ENCODE data around the gene GPR132. TPM values are rescaled to one million over a fixed set of nuclear protein-coding genes. Genes with fewer than 3 reads are reported as not detected.
"Not testable (repeated sequence)": the region's sequence is repeated elsewhere in the genome, so short reads cannot be mapped to it uniquely, and the experiment has no call there.

Gene GPR132
- total RNA-seq, 1 donor from 2014 or later: not detected

GRCh38 chr14:105029402-105029801 is 35.8 kb downstream of the GPR132 start:
- no peak for FAIRE-seq
- H3K36me3 ChIP-seq (ENCODE audit: control insufficient read depth, insufficient read depth, low read length): no peaks in the 10 kb centered on the region
- TF ChIP-seq, protein P1, sequence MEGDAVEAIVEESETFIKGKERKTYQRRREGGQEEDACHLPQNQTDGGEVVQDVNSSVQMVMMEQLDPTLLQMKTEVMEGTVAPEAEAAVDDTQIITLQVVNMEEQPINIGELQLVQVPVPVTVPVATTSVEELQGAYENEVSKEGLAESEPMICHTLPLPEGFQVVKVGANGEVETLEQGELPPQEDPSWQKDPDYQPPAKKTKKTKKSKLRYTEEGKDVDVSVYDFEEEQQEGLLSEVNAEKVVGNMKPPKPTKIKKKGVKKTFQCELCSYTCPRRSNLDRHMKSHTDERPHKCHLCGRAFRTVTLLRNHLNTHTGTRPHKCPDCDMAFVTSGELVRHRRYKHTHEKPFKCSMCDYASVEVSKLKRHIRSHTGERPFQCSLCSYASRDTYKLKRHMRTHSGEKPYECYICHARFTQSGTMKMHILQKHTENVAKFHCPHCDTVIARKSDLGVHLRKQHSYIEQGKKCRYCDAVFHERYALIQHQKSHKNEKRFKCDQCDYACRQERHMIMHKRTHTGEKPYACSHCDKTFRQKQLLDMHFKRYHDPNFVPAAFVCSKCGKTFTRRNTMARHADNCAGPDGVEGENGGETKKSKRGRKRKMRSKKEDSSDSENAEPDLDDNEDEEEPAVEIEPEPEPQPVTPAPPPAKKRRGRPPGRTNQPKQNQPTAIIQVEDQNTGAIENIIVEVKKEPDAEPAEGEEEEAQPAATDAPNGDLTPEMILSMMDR (IDR thresholded peaks at IDR 0.05; ENCODE audit: insufficient read depth, low read length, severe bottlenecking): no peak
- no peak for DNase-seq (ENCODE audit: low read depth)
- H3K27me3 ChIP-seq (ENCODE audit: control insufficient read depth, insufficient read depth, low read length): no peaks in the 10 kb centered on the region
- H3K4me3 ChIP-seq (ENCODE audit: low read depth, low read length): no peak overlapping the region

DNA sequence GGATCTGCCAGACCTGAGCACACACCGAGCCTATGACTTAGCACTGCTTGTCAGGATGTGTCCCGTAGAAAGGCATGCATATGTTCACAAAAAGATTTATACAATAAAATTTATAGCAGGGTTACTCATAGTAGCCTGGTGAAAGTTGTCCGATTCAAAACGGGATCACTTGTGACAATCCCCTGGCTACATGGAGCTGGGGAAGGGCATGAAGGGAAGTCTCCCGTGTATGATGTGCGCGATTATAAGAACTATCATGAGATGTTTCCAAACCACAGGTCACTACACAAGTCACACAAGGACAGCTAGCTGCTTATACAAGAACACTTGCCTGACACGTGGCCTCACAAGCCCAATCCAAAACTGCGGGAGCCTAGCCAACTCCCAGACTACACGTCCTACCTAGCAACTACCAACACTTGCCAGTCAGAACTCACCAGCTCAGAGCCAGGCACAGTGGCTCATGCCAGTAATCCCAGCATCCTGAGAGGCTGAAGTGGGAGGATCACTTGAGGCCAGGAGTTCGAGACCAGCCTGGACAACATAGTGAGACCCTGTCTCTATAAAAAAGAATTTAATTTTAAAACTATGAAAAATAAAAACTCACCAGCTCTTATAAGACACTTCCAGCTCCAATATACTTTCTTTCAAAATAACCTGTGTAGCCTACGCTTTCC is 36.8 kb downstream of the GPR132 start:
- DNase-seq (ENCODE audit: low read depth): no peak
- no peak overlapping the region for H3K4me3 ChIP-seq (ENCODE audit: low read depth, low read length)
- TF ChIP-seq, protein P1 (IDR thresholded peaks at IDR 0.05; ENCODE audit: insufficient read depth, low read length, severe bottlenecking): no peak
- H3K27me3 ChIP-seq (ENCODE audit: control insufficient read depth, insufficient read depth, low read length): no peaks in the 10 kb centered on the region
- no peaks in the 10 kb centered on the region for H3K36me3 ChIP-seq (ENCODE audit: control insufficient read depth, insufficient read depth, low read length)
- no peak for FAIRE-seq

DNA sequence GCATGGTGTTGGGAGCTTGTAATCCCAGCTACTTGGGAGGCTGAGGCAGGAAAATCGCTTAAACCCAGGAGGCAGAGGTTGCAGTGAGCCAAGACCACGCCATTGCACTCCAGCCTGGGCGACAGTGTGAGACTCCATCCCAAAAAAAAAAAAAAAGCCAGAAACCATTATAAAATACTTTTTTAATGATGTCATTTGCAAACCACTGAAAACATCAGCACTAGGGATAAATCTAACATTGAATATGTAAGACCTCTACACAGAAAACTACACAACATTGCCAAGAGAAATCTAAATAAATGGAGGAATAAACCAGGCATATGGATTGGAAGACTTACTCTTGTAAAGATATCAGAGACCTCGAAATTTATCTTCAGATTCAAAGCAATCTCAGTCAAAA is 37.5 kb downstream of the GPR132 start:
- H3K4me3 ChIP-seq (ENCODE audit: low read depth, low read length); H3K27me3 ChIP-seq (ENCODE audit: control insufficient read depth, insufficient read depth, low read length); FAIRE-seq; DNase-seq (ENCODE audit: low read depth); H3K36me3 ChIP-seq (ENCODE audit: control insufficient read depth, insufficient read depth, low read length): not testable (repeated sequence)

DNA sequence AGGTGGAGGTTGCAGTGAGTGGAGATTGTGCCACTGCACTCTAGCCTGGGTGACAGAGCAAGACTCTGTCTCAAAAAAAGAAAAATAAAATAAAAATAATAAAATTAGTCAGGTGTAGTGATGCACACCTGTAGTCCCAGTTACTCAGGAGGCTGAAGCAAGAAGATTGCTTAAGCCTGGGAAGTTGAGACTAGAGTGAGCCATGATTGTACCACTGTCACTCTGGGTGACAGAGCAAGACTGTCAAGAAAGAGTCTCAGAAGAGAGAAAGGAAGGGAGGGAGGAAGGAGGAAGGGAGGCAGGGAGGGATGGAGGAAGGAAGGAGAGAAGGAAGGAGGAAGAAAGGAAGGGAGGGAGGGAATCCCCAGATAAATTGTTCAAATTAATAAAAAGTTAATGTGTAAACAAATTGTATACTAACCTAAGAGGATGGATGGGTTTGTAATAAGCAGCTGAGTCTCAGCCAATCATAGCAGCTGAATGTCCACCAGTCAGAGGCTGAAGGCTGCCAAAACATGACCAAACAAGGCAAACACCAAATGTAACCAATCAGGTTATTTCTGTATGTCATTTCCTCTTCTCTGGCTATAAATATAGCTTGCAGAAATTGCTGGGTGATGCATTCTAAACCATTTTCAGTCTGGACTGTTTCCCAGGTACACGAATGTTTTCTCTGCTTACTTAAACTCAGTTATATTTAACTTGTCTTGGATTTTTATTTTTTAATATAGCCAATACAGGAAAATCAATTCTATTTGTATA is 38.2 kb downstream of the GPR132 start:
- H3K4me3 ChIP-seq (ENCODE audit: low read depth, low read length): no peak overlapping the region
- no peaks in the 10 kb centered on the region for H3K27me3 ChIP-seq (ENCODE audit: control insufficient read depth, insufficient read depth, low read length)
- no peaks in the 10 kb centered on the region for H3K36me3 ChIP-seq (ENCODE audit: control insufficient read depth, insufficient read depth, low read length)
- no peak for FAIRE-seq
- DNase-seq (ENCODE audit: low read depth): peak; percentile 69
- TF ChIP-seq, protein P1 (IDR thresholded peaks at IDR 0.05; ENCODE audit: insufficient read depth, low read length, severe bottlenecking): no peak

- TF ChIP-seq, protein P1 (IDR thresholded peaks at IDR 0.05; ENCODE audit: insufficient read depth, low read length, severe bottlenecking): no peak
- DNase-seq (ENCODE audit: low read depth) (peak; percentile 91), FAIRE-seq (no peak)
- Histone ChIP-seq H3K36me3 (ENCODE audit: control insufficient read depth, insufficient read depth, low read length) (no peaks in the 10 kb centered on the region), H3K27me3 (ENCODE audit: control insufficient read depth, insufficient read depth, low read length) (no peaks in the 10 kb centered on the region), H3K4me3 (ENCODE audit: low read depth, low read length) (no peak overlapping the region)
These were observed 39.0 kb downstream of the GPR132 start for GRCh38 chr14:105026033-105026785.

DNA sequence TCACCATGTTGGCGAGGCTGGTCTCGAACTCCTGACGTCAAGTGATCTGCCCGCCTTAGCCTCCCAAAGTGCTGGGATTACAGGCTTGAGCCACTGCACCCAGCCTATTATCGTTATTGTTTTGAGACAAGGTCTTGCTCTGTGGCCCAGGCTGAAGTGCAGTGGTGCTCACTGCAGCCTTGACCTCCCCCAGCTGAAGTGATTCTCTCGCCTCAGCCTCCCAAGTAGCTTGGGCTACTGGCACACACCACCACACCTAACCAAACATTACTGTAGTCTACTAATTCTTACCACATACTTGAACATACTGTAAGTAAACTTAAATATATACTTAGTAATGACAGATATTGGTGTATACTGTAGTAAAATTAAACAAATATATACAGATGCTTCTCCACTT is 39.8 kb downstream of the GPR132 start:
- Histone ChIP-seq H3K4me3 (ENCODE audit: low read depth, low read length) (no peak overlapping the region), H3K36me3 (ENCODE audit: control insufficient read depth, insufficient read depth, low read length) (no peaks in the 10 kb centered on the region), H3K27me3 (ENCODE audit: control insufficient read depth, insufficient read depth, low read length) (no peaks in the 10 kb centered on the region)
- FAIRE-seq: no peak
- DNase-seq (ENCODE audit: low read depth): no peak
- TF ChIP-seq, protein P1 (IDR thresholded peaks at IDR 0.05; ENCODE audit: insufficient read depth, low read length, severe bottlenecking): no peak
